Tibial artery (tissue), 4 donors: ENCODE measurements around the gene CDC7.

Experiments used
- DNase-seq, 2 donors: peaks; one replicate each; pipeline ENCODE4 v3.0.0-alpha.2; 2019
- H3K27ac ChIP-seq, 2 donors: fragments of 200-600 bp; sonication (generic) in 1 of 2; 1 replicate in 1 of 2; 2 replicates in 1 of 2; pipeline ENCODE4 v1.5.1; 2018 to 2019; ENCODE audit warnings: mild to moderate bottlenecking in 1 of 2
- H3K27me3 ChIP-seq, 2 donors: fragments of 200-600 bp; sonication (generic) in 1 of 2; one replicate each; pipeline versions ENCODE4 v1.5.1 to v1.6.0; 2016 to 2019
- H3K36me3 ChIP-seq, 3 donors: fragments of 200-600 bp; sonication (generic) in 2 of 3; one replicate each; pipeline ENCODE4 v1.5.1; 2016 to 2019; ENCODE audit warnings: mild to moderate bottlenecking in 2 of 3
- H3K4me1 ChIP-seq, 4 donors: fragments of 200-600 bp; sonication (generic) in 2 of 4; 1 replicate in 3 of 4; 2 replicates in 1 of 4; pipeline ENCODE4 v1.5.1; 2016 to 2019
- H3K4me3 ChIP-seq, 2 donors: fragments of 200-600 bp; sonication (generic) in 1 of 2; 1 replicate in 1 of 2; 2 replicates in 1 of 2; pipeline ENCODE4 v1.5.1; 2018 to 2019; ENCODE audit warnings: mild to moderate bottlenecking in 2 of 2
- H3K9me3 ChIP-seq, 3 donors: fragments of 200-600 bp; sonication (generic) in 1 of 3; one replicate each; pipeline ENCODE4 v1.5.1; 2016 to 2019
- intact Hi-C: fragments of 100-400 bp; cut with DNase I; formaldehyde crosslinking; loops from one replicate; pipeline ENCODE4 v1.15.0; 2023; ENCODE audit warnings: low total_unique reads
- TF ChIP-seq, protein P1 (sequence below), 2 experiments: fragments of 200-600 bp in 1 of 2; fragments of 450-650 bp in 1 of 2; IDR thresholded peaks; one replicate each; pipeline ENCODE4 v1.5.1; 2017 to 2019; ENCODE audit warnings: antibody characterized with exemption in 2 of 2, mild to moderate bottlenecking in 1 of 2, moderate library complexity in 1 of 2

CDC7 gene

DNA sequence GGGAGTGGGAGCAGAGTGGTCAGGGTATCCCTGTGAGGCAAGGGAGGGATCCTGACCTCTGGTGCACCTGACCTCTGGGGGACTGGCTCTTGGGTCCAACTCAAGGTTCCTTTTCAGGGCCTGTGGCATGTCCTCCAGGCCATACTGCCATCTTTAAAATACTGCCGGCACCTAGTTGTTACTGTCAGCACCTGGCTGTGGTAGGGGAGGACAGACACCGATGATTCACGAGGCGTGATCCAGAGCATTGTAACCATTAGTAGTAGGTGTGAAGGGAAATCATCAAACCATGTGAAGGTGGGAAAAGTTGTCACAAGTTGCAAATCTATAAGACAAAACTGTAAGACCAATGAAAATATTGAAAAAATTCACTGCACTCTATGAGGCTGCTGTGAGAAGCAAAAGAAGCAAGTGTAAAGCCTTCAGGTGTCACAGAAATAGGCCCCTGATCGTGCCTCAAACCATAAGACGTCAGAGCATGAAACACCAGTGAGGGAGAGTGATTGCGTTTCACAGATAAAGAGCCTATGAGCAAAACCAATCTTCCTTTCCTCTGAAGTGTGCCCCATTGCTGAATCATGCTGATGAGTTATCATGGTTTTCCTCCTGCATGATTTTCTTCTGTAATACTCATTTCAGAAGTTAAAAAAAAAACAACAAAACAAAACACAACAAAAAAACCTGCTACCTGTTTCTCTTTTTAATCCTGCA lies 55.3 kb downstream of the CDC7 start:
- no peak for DNase-seq
- intact Hi-C loops = no loop called here
- H3K36me3 ChIP-seq = no peaks in the 10 kb centered on the region
- no peaks in the 10 kb centered on the region for H3K9me3 ChIP-seq
- H3K27ac ChIP-seq = no peak overlapping the region
- H3K4me3 ChIP-seq = no peak overlapping the region
- no peaks in the 10 kb centered on the region for H3K27me3 ChIP-seq
- H3K4me1 ChIP-seq = peaks cover 0 to 12% (median 10%) of the 10 kb centered on the region in 4 donors
- TF ChIP-seq, protein P1, sequence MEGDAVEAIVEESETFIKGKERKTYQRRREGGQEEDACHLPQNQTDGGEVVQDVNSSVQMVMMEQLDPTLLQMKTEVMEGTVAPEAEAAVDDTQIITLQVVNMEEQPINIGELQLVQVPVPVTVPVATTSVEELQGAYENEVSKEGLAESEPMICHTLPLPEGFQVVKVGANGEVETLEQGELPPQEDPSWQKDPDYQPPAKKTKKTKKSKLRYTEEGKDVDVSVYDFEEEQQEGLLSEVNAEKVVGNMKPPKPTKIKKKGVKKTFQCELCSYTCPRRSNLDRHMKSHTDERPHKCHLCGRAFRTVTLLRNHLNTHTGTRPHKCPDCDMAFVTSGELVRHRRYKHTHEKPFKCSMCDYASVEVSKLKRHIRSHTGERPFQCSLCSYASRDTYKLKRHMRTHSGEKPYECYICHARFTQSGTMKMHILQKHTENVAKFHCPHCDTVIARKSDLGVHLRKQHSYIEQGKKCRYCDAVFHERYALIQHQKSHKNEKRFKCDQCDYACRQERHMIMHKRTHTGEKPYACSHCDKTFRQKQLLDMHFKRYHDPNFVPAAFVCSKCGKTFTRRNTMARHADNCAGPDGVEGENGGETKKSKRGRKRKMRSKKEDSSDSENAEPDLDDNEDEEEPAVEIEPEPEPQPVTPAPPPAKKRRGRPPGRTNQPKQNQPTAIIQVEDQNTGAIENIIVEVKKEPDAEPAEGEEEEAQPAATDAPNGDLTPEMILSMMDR (IDR thresholded peaks at IDR 0.05) = no peak

DNA sequence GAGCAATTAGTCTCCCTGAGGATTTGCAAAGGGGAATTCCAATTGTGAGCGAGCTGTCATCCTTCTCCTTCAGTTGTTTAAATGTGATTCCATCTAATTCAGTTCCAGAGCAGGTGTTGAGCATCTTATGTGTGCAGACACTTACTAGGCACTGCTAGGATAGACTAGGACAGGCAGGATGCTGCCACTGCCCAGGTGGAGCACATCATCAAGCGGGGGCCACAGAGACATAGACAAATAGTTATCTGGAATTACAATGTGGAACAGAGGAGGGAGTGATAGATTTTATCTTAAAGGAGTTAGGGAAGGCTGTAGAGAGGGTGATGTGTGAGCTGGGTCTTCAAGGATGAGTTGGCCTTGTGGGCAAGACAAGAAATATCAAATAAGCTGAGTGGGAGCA lies 55.9 kb downstream of the CDC7 start:
- H3K4me1 ChIP-seq = peaks cover 0 to 12% (median 10%) of the 10 kb centered on the region in 4 donors
- TF ChIP-seq, protein P1 (IDR thresholded peaks at IDR 0.05) = no peak
- H3K4me3 ChIP-seq = no peak overlapping the region
- no peaks in the 10 kb centered on the region for H3K9me3 ChIP-seq
- DNase-seq = no peak
- H3K36me3 ChIP-seq = no peaks in the 10 kb centered on the region
- no peaks in the 10 kb centered on the region for H3K27me3 ChIP-seq
- intact Hi-C loops = no loop called here
- no peak overlapping the region for H3K27ac ChIP-seq

DNA sequence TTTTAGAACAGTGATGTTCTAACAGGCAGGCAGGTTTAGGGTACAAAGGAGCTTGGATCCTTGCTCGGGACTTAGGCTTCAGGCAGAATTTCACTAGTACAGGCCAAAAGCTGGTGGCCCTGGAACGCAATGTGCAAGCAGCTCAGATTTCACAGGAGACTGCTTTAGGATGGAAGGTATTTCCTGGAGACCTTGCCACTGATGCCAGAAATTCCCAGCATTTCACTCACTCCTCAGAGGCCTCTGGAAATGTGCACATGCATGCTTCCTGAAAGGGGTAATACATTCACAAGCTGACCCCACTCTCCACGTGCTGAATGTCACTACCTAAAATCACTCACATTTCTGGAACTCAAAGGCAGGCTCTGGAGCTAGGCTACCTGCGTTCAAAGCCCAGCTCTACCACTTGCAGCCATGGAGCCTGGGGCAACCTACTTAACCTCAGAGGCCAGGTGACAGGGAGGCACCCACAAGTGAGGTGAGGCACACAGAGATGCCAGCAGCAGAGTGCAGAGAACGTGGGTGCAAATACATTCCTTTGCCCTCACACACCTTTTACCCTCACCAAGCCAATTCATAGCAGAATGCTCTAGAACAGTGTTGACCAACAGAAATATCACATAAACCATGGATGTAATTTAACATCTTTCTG lies 56.5 kb downstream of the CDC7 start:
- TF ChIP-seq, protein P1 (IDR thresholded peaks at IDR 0.05) = no peak
- no peaks in the 10 kb centered on the region for H3K36me3 ChIP-seq
- peaks cover 0 to 12% (median 10%) of the 10 kb centered on the region in 4 donors for H3K4me1 ChIP-seq
- intact Hi-C loops = no loop called here
- no peaks in the 10 kb centered on the region for H3K27me3 ChIP-seq
- H3K9me3 ChIP-seq = no peaks in the 10 kb centered on the region
- H3K27ac ChIP-seq = no peak overlapping the region
- no peak overlapping the region for H3K4me3 ChIP-seq
- DNase-seq = no peak

DNA sequence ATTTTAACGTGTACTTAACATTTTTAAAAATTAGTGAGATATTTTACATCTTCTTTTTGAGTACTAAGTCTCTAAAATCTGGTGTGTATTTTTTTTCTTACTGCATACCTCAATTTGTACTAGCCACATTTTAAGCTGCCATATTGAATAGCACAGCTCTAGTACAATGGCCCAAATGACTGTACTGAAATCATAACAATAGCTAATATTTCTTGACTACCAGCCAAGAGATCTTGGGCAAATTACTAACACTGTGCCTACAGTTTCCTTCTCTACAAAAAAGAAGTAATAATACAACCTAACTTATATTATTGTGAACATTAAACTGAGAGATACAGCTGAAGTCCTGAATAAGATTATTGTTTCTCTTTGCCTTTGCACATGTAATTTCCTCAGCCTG lies 57.2 kb downstream of the CDC7 start:
- no peak overlapping the region for H3K27ac ChIP-seq
- H3K9me3 ChIP-seq = no peaks in the 10 kb centered on the region
- no peaks in the 10 kb centered on the region for H3K36me3 ChIP-seq
- H3K4me3 ChIP-seq = no peak overlapping the region
- H3K27me3 ChIP-seq = no peaks in the 10 kb centered on the region
- H3K4me1 ChIP-seq = peaks cover 0 to 11% (median 5%) of the 10 kb centered on the region in 4 donors
- intact Hi-C loops = no loop called here
- no peak for DNase-seq
- TF ChIP-seq, protein P1 (IDR thresholded peaks at IDR 0.05) = no peak

DNA sequence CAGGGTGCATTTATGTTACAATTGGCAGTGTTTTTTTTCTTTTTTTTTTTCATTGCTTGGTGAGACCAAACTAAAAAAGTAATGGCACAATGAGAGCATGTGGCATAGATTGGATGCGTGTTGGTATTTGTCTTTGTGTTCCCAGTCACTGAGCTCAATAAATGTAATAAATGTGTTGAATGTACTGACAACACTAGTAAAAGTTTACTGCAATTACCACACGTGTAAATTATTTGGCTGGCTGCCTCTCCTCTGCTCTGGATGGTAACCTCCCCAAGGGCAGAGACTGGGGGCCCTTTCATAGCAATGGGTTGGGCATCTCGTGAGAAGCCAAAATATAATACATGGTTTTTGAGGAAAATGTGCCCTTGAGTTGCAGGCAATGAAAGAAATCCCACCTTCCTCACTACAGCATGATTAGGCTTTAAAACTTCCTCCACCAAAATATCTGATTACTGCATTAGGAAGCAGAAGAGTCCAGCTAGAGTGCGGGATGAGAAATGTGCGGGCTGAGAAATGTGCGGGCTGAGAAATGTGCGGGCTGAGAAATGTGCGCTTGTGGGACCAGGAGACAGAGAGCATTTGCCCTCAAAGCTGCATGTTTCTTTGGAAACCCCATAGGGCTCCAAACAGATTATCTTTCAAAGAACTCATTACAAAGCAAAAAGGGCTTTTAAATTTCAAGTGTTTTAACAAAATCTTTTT lies 58.5 kb downstream of the CDC7 start:
- DNase-seq = no peak
- no peaks in the 10 kb centered on the region for H3K27me3 ChIP-seq
- intact Hi-C loops = no loop called here
- peaks cover 0 to 7% (median 0%) of the 10 kb centered on the region in 4 donors for H3K4me1 ChIP-seq
- H3K4me3 ChIP-seq = no peak overlapping the region
- H3K9me3 ChIP-seq = no peaks in the 10 kb centered on the region
- H3K36me3 ChIP-seq = no peaks in the 10 kb centered on the region
- H3K27ac ChIP-seq = no peak overlapping the region
- TF ChIP-seq, protein P1 (IDR thresholded peaks at IDR 0.05) = no peak
